ENCODE results near the gene PTTG1IP. TPM values are rescaled to one million over a fixed set of nuclear protein-coding genes. Genes with fewer than 3 reads are reported as not detected.
A peak's percentile ranks its signal among the peaks of the same experiment; 100 is the strongest.

The PTTG1IP gene
- total and polyA plus RNA-seq, 2 experiments from 2014 or later, result 676 to 814 TPM

GRCh38 chr21:44867999-44868700 lies 5.3 kb downstream of the PTTG1IP start:
- Histone ChIP-seq H3K9me2 (ENCODE audit: insufficient read depth) (no peaks in the 10 kb centered on the region), H3K27me3 (replicated peaks; ENCODE audit: insufficient read depth) (no peaks in the 10 kb centered on the region), H3K9ac (no peak overlapping the region), H3F3A (ENCODE audit: insufficient read depth) (peaks cover 61% of the 10 kb centered on the region), H2AFZ (no peak overlapping the region), H3K9me3 (ENCODE audit: low read depth) (no peaks in the 10 kb centered on the region), H3K27ac (peak overlapping the region; percentile 70), H3K4me1 (ENCODE audit: insufficient read depth) (peaks cover 63% of the 10 kb centered on the region), H3K4me3 (no peak overlapping the region), H3K4me2 (ENCODE audit: unreplicated experiment) (peak overlapping the region; percentile 95), H3K79me2 (ENCODE audit: insufficient read depth) (peaks cover 100% of the 10 kb centered on the region), H3K36me3 (ENCODE audit: low read depth) (peaks cover 15% of the 10 kb centered on the region; the same call in 1 of the 2 replicates), H4K20me1 (ENCODE audit: insufficient read depth) (peaks cover 10% of the 10 kb centered on the region; the same call in 1 of the 2 replicates)
- in situ Hi-C loops (cut with MboI), result no loop called here
- no peak for DNase-seq
- 92% methylated on average over 12 of the region's 12 CpGs for WGBS, 2 experiments (ENCODE audit: low coverage in 1 of 2, low lambda C conversion rate in 2 of 2, missing lambda C conversion rate in 2 of 2)
- TF ChIP-seq EZH2phosphoT487 (IDR thresholded peaks at IDR 0.05; ENCODE audit: insufficient read depth, low read depth) (no peak), EZH2 (IDR thresholded peaks at IDR 0.05; ENCODE audit: insufficient read depth, poor library complexity, severe bottlenecking) (no peak)

- WGBS, 2 experiments (ENCODE audit: low coverage in 1 of 2, low lambda C conversion rate in 2 of 2, missing lambda C conversion rate in 2 of 2), result 90 to 93% methylated on average over 14 to 15 of the region's 15 CpGs
- TF ChIP-seq EZH2phosphoT487 (IDR thresholded peaks at IDR 0.05; ENCODE audit: insufficient read depth, low read depth) (no peak), EZH2 (IDR thresholded peaks at IDR 0.05; ENCODE audit: insufficient read depth, poor library complexity, severe bottlenecking) (no peak)
- in situ Hi-C loops (cut with MboI), result no loop called here
- DNase-seq, result no peak
- Histone ChIP-seq H3K36me3 (ENCODE audit: low read depth) (peaks cover 18% of the 10 kb centered on the region), H3F3A (ENCODE audit: insufficient read depth) (peaks cover 58% of the 10 kb centered on the region), H3K27ac (peak overlapping the region; percentile 70), H3K9me3 (ENCODE audit: low read depth) (no peaks in the 10 kb centered on the region), H3K9ac (no peak overlapping the region), H3K9me2 (ENCODE audit: insufficient read depth) (no peaks in the 10 kb centered on the region), H3K4me2 (ENCODE audit: unreplicated experiment) (no peak overlapping the region), H2AFZ (no peak overlapping the region), H3K79me2 (ENCODE audit: insufficient read depth) (peaks cover 100% of the 10 kb centered on the region), H4K20me1 (ENCODE audit: insufficient read depth) (peaks cover 10% of the 10 kb centered on the region; the same call in 1 of the 2 replicates), H3K27me3 (replicated peaks; ENCODE audit: insufficient read depth) (no peaks in the 10 kb centered on the region), H3K4me1 (ENCODE audit: insufficient read depth) (peaks cover 63% of the 10 kb centered on the region), H3K4me3 (no peak overlapping the region)
These were observed 6.0 kb downstream of the PTTG1IP start for GRCh38 chr21:44867464-44867863.

- Histone ChIP-seq H3K4me2 (ENCODE audit: unreplicated experiment) (peak overlapping the region; percentile 16), H3F3A (ENCODE audit: insufficient read depth) (peaks cover 53% of the 10 kb centered on the region), H3K27me3 (replicated peaks; ENCODE audit: insufficient read depth) (no peaks in the 10 kb centered on the region), H2AFZ (no peak overlapping the region), H3K9ac (no peak overlapping the region), H3K9me2 (ENCODE audit: insufficient read depth) (no peaks in the 10 kb centered on the region), H3K4me3 (no peak overlapping the region; the same call in 1 of the 2 replicates), H4K20me1 (ENCODE audit: insufficient read depth) (peaks cover 12% of the 10 kb centered on the region; the same call in 1 of the 2 replicates), H3K27ac (peak overlapping the region; percentile 70), H3K79me2 (ENCODE audit: insufficient read depth) (peaks cover 100% of the 10 kb centered on the region), H3K36me3 (ENCODE audit: low read depth) (peaks cover 21% of the 10 kb centered on the region), H3K9me3 (ENCODE audit: low read depth) (no peaks in the 10 kb centered on the region), H3K4me1 (ENCODE audit: insufficient read depth) (peaks cover 63% of the 10 kb centered on the region)
- in situ Hi-C loops (cut with MboI), result no loop called here
- DNase-seq, result peak; percentile 34
- TF ChIP-seq EZH2 (IDR thresholded peaks at IDR 0.05; ENCODE audit: insufficient read depth, poor library complexity, severe bottlenecking) (no peak), EZH2phosphoT487 (IDR thresholded peaks at IDR 0.05; ENCODE audit: insufficient read depth, low read depth) (no peak)
- 69 to 72% methylated on average over 7 of the region's 7 CpGs for WGBS, 2 experiments (ENCODE audit: low coverage in 1 of 2, low lambda C conversion rate in 2 of 2, missing lambda C conversion rate in 2 of 2)
These were observed 6.7 kb downstream of the PTTG1IP start for GRCh38 chr21:44866780-44867179.

- Histone ChIP-seq H3K27ac (no peak overlapping the region), H3K36me3 (ENCODE audit: low read depth) (peaks cover 21% of the 10 kb centered on the region), H3K4me3 (no peak overlapping the region), H3K4me1 (ENCODE audit: insufficient read depth) (peaks cover 53% of the 10 kb centered on the region), H3K9ac (no peak overlapping the region), H3K79me2 (ENCODE audit: insufficient read depth) (peaks cover 100% of the 10 kb centered on the region), H3F3A (ENCODE audit: insufficient read depth) (peaks cover 42% of the 10 kb centered on the region), H3K4me2 (ENCODE audit: unreplicated experiment) (no peak overlapping the region), H2AFZ (no peak overlapping the region), H3K27me3 (replicated peaks; ENCODE audit: insufficient read depth) (no peaks in the 10 kb centered on the region), H3K9me2 (ENCODE audit: insufficient read depth) (no peaks in the 10 kb centered on the region), H4K20me1 (ENCODE audit: insufficient read depth) (peaks cover 15% of the 10 kb centered on the region; the same call in 1 of the 2 replicates), H3K9me3 (ENCODE audit: low read depth) (no peaks in the 10 kb centered on the region)
- in situ Hi-C loops (cut with MboI), result no loop called here
- TF ChIP-seq EZH2phosphoT487 (IDR thresholded peaks at IDR 0.05; ENCODE audit: insufficient read depth, low read depth) (no peak), EZH2 (IDR thresholded peaks at IDR 0.05; ENCODE audit: insufficient read depth, poor library complexity, severe bottlenecking) (no peak)
- no peak for DNase-seq
- 90 to 97% methylated on average over 11 to 12 of the region's 12 CpGs for WGBS, 2 experiments (ENCODE audit: low coverage in 1 of 2, low lambda C conversion rate in 2 of 2, missing lambda C conversion rate in 2 of 2)
These were observed 7.8 kb downstream of the PTTG1IP start for GRCh38 chr21:44865561-44866280.
